ENCODE results near the gene CIRBP. TPM values are rescaled to one million over a fixed set of nuclear protein-coding genes. Genes with fewer than 3 reads are reported as not detected.

Gene CIRBP
- total and polyA plus RNA-seq, 2 of the 13 experiments (the other 11 are each of a cell fraction or from before 2014, with no cell fraction given) = 133 to 140 TPM

GRCh38 chr19:1249990-1250436 lies 19.1 kb upstream of the CIRBP start (continued):
- TF ChIP-seq, protein P1, sequence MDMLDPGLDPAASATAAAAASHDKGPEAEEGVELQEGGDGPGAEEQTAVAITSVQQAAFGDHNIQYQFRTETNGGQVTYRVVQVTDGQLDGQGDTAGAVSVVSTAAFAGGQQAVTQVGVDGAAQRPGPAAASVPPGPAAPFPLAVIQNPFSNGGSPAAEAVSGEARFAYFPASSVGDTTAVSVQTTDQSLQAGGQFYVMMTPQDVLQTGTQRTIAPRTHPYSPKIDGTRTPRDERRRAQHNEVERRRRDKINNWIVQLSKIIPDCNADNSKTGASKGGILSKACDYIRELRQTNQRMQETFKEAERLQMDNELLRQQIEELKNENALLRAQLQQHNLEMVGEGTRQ (IDR thresholded peaks at IDR 0.05; ENCODE audit: low read depth, low read length) = no peak
- TF ChIP-seq, protein P1 (CRISPR knock-in tag; IDR thresholded peaks at IDR 0.05; ENCODE audit: borderline replicate concordance) = no peak
- TF ChIP-seq PAX8 (CRISPR knock-in tag; IDR thresholded peaks at IDR 0.05; ENCODE audit: borderline replicate concordance) (no peak), BCLAF1 (IDR thresholded peaks at IDR 0.05) (no peak), ZNF274 (CRISPR knock-in tag; IDR thresholded peaks at IDR 0.05) (no peak), ZFAT (CRISPR knock-in tag; conservative IDR thresholded peaks at IDR 0.05) (no peak), ZNF281 (CRISPR knock-in tag; IDR thresholded peaks at IDR 0.05; ENCODE audit: borderline replicate concordance) (no peak)
- TF ChIP-seq, protein P2, sequence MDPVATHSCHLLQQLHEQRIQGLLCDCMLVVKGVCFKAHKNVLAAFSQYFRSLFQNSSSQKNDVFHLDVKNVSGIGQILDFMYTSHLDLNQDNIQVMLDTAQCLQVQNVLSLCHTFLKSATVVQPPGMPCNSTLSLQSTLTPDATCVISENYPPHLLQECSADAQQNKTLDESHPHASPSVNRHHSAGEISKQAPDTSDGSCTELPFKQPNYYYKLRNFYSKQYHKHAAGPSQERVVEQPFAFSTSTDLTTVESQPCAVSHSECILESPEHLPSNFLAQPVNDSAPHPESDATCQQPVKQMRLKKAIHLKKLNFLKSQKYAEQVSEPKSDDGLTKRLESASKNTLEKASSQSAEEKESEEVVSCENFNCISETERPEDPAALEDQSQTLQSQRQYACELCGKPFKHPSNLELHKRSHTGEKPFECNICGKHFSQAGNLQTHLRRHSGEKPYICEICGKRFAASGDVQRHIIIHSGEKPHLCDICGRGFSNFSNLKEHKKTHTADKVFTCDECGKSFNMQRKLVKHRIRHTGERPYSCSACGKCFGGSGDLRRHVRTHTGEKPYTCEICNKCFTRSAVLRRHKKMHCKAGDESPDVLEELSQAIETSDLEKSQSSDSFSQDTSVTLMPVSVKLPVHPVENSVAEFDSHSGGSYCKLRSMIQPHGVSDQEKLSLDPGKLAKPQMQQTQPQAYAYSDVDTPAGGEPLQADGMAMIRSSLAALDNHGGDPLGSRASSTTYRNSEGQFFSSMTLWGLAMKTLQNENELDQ (CRISPR knock-in tag; IDR thresholded peaks at IDR 0.05; ENCODE audit: borderline replicate concordance) = no peak
- TF ChIP-seq, protein P3, sequence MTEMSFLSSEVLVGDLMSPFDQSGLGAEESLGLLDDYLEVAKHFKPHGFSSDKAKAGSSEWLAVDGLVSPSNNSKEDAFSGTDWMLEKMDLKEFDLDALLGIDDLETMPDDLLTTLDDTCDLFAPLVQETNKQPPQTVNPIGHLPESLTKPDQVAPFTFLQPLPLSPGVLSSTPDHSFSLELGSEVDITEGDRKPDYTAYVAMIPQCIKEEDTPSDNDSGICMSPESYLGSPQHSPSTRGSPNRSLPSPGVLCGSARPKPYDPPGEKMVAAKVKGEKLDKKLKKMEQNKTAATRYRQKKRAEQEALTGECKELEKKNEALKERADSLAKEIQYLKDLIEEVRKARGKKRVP (CRISPR knock-in tag; IDR thresholded peaks at IDR 0.05) = no peak
- TF ChIP-seq, protein P4, sequence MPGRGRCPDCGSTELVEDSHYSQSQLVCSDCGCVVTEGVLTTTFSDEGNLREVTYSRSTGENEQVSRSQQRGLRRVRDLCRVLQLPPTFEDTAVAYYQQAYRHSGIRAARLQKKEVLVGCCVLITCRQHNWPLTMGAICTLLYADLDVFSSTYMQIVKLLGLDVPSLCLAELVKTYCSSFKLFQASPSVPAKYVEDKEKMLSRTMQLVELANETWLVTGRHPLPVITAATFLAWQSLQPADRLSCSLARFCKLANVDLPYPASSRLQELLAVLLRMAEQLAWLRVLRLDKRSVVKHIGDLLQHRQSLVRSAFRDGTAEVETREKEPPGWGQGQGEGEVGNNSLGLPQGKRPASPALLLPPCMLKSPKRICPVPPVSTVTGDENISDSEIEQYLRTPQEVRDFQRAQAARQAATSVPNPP (CRISPR knock-in tag; IDR thresholded peaks at IDR 0.05) = no peak
- TF ChIP-seq, protein P5, sequence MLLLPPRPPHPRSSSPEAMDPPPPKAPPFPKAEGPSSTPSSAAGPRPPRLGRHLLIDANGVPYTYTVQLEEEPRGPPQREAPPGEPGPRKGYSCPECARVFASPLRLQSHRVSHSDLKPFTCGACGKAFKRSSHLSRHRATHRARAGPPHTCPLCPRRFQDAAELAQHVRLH (CRISPR knock-in tag; IDR thresholded peaks at IDR 0.05; ENCODE audit: borderline replicate concordance, low read depth) = no peak
- TF ChIP-seq, protein P6, sequence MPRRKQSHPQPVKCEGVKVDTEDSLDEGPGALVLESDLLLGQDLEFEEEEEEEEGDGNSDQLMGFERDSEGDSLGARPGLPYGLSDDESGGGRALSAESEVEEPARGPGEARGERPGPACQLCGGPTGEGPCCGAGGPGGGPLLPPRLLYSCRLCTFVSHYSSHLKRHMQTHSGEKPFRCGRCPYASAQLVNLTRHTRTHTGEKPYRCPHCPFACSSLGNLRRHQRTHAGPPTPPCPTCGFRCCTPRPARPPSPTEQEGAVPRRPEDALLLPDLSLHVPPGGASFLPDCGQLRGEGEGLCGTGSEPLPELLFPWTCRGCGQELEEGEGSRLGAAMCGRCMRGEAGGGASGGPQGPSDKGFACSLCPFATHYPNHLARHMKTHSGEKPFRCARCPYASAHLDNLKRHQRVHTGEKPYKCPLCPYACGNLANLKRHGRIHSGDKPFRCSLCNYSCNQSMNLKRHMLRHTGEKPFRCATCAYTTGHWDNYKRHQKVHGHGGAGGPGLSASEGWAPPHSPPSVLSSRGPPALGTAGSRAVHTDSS (CRISPR knock-in tag; conservative IDR thresholded peaks at IDR 0.05) = no peak

All from HepG2 (cell line).